Measurements from ENCODE around the gene WHRN.

WHRN gene

DNA sequence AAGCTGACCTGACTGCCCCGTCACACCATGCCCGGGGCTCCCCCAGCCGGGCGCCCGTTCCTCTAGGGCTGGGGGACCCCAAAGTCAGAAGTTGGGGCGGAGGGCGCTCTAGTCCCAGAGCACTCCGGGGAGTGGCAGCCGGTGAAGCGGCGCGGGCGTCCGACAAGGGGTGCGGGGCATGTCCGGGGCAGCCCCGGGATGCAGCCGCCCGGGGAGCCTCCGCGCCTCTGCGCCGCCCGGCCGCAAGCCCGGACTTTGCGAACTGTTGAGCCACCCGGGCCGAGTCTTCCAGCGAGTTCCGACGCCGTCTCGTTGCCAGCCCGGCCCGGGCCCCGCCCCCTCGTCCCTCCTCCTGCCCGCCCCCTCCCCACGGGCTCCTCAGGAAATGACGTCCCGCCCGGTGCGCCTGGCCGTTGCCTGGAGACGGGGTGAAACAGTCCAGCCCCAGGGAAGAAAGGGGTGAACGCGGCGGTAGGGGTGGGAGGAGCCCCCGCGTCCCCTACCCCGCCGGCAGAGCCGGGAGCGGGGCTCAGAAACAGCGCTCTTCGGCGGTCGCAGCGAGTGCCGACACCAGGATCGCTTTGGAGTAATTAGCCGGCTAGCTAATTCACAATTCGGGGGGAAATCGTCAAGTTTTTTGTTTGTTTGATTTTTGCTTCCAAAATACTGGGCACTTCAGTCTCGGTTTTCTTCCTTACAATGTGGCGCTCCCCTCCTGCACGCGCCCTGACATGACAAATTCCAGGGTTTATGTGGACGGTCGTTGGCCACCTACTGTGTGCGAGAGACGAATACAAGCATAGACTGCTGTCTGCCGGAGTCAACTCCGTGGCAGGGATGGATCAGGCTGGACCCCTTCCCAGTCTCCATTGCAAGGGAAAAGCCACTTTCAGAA is at the start of gene WHRN:
Gene WHRN (minus strand): TSS at position 287 of the 895 bp plus-strand sequence. CDS start 672 bp downstream, outside the sequence.
- DNase-seq (ENCODE audit: low read depth in 3 of 3): peak; percentile 83 to 86 (median 84)

DNA sequence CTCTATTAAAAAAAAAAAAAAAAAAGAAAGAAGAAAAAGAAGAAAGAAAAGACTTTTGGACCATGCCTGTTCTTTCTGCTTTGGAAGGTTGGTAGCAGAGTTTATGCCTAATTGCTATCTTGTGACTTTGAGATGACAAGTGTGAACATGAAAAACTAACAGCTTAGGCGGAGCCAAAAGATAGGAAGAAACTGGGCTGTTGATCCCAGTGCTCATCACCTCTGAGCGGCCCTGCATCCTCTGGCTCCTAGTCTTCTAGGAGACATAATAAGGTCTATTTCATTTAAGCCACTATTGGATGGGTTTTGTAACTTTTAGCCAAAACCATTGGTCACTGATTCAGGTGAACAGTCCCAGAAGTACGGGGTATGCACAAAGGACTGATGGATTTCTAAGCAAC is 47.9 kb upstream of the WHRN start:
- DNase-seq (ENCODE audit: low read depth in 3 of 3): no peak

DNA sequence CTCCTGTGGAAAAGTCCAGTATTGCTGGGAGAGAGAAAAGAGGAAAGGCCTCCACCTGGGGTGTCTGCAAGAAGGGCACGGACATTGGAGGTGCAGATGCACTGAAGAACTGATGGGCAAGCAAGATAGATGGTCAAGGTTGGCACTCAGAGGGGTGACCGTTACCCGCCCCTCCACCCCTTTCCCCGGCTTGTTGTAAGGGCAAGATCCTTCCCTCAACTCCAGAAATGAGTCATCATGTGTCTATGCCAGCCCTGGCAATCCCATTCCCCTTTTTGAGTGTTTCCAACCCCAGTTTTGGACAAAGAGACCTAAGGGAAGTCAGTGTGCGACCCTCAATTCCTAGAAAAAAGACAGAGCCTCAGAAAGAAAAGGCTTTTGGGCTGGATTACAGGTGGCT is 47.4 kb upstream of the WHRN start:
- DNase-seq (ENCODE audit: low read depth in 3 of 3): no peak

DNA sequence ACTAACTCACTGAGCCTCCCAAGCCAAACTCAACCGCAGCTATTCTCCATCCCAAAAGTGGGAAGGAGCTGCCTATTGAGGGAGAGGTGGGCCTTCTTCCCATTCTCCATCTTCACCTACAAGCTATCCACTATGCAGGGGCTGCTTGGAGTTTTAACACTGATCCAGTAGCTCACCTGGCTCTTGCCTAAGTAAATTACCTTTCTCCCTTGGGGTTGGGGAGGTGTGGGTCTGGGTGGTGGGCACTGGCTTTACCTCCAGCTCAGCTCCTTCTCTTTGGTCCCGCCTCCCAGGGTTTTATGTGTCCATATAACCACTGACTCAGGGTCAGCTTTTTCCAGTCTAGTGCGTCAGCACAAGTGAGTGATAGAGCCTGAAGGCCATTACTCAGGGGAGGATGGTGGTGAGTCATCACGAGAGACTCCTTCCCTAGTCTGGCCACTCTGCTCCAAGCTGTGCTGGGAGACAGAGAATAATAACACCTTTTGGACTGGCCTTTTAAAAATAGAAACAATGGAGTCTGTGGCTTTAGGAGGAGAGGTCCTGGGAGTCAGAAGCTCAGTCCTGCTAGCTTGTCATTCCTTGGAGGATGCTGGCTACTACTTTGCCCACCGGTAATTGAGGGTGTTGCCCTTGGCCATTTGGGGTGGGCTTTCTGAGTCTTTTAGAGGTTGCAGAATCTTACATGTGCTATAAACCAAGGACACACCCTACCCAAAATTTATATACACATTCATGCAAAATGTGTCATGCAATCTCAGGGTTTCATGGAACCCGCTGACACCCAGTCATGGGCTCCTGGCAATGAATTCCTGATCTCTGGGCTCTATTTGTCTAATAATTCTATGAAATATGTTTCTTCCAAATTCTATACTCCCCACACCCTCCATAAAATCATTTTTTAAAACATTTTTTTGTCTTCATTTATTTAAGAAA is 46.7 kb upstream of the WHRN start:
- no peak for DNase-seq (ENCODE audit: low read depth in 3 of 3)

DNA sequence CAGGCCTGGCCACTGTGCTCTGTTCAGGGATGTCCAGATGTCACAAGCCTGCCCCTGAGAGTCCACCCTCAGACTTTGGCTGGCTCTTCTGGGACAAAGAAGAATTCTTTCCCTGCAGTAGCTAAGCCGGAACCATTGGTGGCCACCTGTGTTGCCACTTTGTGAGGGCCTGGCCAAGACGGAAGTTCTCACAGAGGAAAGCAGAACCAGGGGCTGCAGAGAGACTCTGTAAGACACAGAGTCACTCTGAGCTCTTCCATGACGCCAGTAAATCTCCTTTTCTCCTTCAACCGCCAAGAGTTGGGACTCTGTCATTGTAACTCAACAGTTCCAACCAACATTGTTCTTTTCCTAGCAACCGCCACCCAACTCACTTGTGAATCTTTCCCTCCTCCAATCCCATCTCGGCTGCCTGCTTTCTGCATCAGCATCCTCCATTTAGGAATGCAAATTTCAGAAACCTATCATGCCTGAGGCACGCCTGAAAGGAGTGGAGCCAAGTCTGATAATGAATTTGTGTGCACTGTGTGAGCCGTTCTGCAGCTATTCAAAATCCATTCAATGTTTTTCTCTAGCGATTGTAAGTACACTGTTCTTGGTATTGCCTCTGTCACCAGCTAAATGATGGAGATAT is 44.5 kb upstream of the WHRN start:
- DNase-seq (ENCODE audit: low read depth in 3 of 3): no peak

DNA sequence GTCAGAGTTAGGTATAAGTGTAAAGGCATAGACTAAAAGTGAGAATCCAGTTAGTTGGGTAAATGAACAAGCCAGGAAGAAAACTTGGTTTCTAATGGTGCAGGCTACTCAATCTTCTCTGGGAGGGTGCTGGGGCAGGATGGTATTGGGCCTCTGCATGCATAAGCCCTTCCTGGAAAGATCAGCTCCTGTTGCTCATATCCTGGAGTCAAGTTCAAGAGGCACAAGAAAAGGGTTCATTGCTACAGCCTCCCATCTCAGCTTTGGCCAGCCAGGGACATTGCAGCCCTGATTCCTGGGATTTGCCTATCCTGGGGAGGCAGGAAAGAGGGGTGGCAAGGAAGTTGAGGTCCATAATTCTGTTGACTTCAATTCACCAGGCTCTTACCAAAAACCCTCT is 41.6 kb upstream of the WHRN start:
- DNase-seq (ENCODE audit: low read depth in 3 of 3): no peak

DNA sequence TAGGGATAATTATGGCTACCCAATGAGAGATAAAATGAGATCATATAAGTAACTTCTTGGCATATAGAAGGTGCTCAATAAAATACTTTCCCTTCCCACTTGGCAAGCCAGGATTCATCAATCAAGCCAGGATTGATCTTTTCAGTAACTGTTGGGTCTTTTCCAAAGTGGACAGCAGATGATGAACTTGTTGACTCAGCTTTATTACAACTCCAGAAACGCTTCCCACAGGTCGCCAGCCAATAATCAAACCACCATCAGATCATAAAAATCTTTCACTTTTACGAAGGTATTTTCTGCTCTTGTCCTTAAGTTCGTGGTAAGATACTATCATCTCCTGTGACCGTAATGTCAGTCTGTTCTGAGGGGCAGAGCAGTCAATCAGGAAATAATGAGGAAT is 39.8 kb upstream of the WHRN start:
- no peak for DNase-seq (ENCODE audit: low read depth in 3 of 3)

DNA sequence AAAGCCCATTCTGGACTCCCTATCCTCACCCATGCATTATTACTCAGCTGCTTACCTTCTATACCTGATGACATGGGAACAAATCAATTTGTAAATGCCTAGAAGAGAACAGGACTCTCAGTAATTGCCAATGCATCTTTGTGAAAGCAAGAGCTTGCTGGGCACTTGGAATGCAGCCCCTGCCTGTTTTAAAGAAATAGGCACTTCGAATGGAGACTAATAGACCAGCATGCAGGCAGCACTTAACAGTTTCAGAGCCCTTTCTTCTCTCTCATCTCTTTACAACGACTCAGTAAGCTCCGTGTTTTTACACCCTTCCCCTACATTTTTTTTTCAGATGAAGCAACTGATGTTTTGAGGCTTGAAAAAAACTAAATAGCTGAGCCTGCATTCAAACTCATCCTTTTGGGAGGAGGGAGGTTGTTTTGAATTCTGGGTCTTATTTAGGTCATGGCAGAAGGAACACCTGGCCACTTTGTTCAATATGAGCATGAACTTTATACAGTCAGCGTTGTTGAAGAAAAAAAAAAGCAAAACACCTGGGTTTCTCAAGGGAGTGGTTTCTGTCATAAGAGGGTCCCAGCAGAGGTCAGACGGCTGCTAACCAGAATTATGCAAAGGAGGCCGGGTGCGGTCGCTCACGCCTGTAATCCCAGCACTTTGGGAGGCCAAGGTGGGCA is 34.6 kb upstream of the WHRN start:
- DNase-seq (ENCODE audit: low read depth in 3 of 3): no peak

DNA sequence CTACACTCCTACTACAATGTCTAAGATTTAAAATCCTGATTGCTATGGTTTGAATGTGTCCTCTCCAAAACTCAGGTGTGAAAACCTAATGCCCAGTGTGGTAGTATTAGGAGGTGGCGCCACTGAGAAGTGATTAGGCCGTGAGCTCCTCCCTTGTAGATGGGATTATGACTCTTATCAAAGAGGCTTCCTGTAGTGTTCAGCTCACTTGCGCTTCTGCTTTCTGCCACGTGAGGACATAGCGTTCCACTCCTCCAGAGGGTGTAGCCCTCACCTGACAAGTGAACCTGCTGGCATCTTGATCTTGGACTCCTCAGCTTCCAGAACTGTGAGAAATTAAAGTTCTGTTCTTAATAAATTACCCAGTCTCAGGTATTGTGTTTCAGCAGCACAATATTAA is 33.0 kb upstream of the WHRN start:
- no peak for DNase-seq (ENCODE audit: low read depth in 3 of 3)

DNA sequence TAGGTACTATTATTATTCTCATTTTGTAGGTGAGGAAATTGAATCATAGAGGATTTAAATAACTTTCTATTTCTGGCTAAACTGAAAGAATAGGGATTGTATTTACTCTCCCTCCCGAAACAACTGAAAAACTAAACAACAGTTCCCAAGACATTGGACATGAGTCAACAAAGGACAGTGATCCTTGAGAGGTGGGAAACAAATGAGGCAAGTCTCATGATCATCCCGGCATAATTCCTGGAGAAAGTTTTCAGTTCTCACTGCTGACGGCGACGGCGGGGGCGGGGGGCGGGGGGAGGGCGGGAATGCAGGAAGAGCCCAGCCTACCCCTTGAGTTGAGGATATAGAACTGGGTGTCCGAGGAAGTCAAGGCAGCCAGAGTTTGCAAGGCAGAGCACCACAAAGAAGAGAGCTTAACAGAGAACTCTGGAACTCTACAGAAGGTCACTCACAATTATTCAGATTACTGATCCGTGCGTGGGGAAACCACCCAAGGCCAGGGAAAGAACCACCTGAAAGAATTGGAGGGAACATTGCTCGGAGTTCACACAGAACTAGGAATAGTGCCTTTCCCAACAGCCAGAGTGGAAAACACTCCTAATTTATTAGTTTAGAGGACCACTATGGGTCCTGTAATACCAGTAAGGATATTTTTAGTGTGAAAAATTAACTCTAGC is 27.4 kb upstream of the WHRN start:
- no peak for DNase-seq (ENCODE audit: low read depth in 3 of 3)

DNA sequence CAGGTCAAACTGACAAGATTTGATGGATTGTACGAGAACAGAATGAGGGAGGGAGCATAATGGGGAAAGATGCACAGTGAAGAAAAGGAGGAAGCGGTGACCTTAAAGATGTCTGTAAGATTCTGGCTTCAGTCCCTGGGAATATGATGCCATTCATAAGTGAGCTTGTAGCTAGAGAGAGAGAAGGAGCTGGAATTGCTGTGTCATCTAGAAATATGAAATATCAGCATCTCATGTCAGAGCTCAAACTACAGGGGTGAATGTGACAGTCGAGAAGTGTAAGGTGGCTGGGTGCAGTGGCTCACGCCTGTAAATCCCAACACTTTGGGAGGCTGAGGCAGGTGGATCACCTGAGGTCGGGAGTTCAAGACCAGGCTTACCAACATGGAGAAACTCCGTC is 24.0 kb upstream of the WHRN start:
- no peak for DNase-seq (ENCODE audit: low read depth in 3 of 3)

DNA sequence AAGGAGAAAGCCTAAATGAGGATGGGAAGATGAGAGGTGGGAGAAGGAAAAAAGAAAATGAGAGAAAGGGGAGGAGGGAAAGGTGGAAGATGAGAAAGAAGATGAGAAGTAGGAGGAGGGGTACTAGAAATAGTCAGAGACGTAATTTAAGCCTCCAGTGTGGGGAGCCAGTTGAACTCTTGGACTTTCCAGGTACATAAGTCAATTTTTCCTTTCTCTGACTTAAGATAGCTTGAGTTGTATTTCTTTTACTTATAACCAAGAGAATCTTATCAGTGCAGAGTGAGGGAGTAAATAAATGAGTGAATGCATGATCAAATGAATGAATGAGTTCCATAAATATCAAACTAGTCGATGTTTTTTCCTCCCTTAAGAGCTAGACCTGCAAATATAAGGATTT is 21.5 kb upstream of the WHRN start:
- DNase-seq (ENCODE audit: low read depth in 3 of 3): no peak

DNA sequence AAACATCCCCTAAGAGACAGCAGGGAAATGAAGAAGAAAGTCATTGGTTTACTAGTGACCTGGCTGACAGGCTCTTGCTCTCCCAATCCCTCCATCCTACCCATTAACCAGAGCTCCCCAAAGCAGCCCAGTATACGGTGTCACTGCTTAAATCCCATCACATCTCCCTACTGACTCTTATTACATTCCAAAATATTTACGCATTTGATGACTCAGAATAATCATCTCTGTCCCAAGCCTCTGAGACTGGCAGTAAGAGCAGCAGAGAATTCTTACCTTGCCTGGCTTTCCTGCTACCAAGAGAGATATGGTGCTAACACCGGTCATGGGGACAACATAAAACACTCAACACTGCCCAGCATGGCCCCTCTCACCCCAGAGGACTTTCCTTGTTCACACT is 20.2 kb upstream of the WHRN start:
- DNase-seq (ENCODE audit: low read depth in 3 of 3): no peak

DNA sequence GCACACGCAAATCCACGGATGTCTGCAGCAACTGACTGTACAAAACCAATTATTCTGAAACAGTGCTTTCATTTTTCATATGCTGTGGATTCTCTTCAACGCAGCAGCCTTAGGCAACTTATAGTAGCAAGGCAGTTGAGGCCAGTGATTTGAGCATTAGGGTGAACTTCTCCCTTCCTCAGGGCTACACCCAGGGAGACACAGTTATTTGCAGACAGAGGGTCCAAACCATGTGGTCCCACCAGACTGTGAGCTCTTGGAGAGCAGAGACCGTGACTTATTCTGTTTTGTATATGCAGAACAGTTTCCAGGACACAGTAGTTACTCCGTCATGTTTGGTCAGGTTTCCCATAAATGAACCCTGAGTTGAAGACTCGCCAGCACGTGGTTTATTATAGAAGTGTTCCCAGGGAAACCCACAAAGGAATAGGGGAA is 19.0 kb upstream of the WHRN start:
- no peak for DNase-seq (ENCODE audit: low read depth in 3 of 3)

DNA sequence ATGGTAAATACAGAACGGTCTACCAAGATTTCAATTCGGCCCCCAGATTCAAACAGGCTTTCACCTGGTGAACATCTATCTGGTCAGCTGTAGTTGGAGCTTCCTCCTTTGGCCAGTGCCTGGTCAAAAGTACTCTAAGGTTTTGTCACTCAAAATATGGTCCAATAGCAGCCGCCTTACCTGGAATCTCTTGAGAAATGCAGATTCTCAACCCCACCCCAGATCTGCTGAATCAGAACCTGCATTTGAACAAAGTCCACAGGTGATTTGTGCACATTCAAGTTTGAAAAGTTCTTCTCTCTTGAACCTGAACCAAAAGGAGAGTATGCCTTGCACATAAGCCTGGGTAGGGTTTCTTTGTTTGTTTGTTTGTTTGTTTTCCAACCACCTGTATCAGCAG is 17.6 kb upstream of the WHRN start:
- DNase-seq (ENCODE audit: low read depth in 3 of 3): no peak

DNA sequence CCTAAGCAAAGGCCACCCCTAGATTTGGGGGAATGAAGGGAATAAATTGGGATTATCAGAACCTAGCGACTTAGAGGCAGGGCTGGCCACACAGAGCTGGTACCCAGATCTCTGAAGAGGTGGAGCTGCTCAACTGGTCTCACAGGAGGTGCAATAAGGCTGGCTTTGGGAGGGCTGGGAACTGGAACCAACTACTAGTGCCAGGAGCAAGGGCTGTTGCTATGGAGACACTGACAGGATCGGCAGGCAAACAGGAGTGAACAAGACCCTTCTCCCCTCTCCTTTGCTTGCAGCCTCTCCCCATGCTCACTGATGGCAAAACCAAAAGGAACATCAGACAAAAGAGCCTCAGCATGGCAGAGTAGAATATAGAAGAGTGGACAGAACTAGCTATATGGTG is 17.0 kb upstream of the WHRN start:
- no peak for DNase-seq (ENCODE audit: low read depth in 3 of 3)

DNA sequence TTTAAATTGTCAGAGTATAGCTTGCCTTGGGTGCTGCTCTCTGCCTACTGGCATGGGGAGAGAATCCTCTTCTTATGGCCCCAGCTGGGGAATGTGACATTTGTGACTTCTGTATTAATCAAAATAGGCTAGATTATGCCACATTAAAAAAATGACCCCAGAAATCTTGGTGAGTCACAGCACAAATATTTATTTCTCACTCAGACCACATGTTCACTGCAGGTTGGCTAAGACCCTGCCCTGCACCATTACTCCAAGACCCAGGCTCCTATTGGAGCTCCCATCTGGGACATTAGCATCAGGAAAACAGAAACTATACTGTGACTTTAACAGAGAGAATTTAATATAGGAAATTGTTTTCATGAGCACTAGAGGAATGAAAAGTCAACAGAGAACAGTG is 16.6 kb upstream of the WHRN start:
- DNase-seq (ENCODE audit: low read depth in 3 of 3): no peak

DNA sequence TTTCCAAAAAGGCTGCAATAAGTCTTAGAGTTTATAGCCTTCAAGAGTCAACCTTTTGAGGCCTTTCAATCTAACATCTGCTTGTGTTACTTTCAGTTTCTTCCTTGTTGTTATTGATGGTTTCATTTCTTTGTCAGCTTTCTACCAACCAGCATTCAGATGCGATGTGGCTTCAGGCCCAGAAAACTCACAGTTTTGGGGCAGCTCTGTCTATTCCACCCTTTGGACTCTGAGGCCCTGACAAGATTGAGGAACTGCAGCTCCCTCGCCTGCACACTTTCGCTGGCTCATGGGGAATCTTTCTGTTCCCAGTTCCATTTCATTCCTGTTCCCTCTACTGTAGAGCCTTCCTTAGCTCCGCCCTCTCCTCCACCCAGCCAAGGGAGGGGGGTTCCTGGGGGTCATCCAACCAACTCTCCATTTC is 13.3 kb upstream of the WHRN start:
- no peak for DNase-seq (ENCODE audit: low read depth in 3 of 3)

DNA sequence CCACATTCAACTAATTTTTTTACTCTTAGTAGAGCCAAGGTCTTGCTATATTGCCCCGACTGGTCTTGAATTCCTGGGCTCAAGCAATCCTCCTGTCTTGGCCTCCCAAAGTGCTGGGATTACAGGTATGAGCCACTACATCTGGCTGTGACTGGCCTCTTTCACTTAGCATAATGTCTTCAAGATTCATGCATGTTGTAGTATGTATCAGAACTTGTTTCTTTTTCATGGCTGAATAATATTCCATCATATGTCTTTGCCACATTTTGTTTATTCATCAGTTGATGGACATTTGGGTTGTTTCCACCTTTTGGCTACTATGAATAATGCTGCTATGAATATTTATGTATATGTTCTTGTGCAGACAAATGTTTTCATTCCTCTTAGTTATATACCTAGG is 12.8 kb upstream of the WHRN start:
- DNase-seq (ENCODE audit: low read depth in 3 of 3): no peak

DNA sequence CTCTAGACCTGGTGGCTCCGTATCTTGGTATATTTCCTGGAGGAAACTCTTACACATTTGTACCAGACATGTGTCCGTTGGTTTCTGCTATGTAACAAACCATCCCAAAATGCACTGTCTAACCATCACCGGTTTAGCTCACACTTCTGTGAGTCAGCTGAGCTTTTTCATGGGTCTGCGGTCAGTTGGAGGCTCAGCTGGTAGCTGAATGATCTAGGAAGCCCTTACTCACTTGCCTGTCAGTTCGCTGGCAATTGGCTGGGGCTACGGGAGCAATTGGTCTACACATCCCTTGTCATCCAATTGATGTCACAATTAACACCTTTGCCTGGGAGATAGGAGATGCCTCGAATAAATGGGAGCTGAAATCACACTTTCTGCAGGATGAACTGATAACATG is 11.6 kb upstream of the WHRN start:
- DNase-seq (ENCODE audit: low read depth in 3 of 3): no peak

DNA sequence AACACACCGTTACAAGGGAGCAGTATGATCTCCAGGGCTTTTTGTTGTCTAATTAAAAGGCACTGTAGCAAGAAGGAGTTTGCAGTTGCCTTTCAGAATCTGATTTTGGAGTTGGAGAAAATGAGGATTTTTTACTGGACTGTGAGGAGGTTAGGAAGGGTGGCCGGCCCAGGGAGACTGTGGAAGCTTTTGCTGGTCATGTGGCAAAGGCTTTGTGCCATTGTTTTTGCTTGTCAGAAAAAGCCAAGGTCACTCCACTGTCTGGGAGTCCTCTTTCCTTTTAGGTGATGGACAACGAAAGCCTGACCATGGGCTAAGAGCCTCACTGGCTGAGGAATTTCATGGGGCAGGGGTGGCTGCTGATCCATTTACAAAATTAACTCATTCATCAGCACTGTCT is 10.3 kb upstream of the WHRN start:
- DNase-seq (ENCODE audit: low read depth in 3 of 3): no peak
